Measurements from ENCODE around the gene TMEM181.
"Not testable (repeated sequence)": the region's sequence is repeated elsewhere in the genome, so short reads cannot be mapped to it uniquely, and the experiment has no call there.

TMEM181 gene

DNA sequence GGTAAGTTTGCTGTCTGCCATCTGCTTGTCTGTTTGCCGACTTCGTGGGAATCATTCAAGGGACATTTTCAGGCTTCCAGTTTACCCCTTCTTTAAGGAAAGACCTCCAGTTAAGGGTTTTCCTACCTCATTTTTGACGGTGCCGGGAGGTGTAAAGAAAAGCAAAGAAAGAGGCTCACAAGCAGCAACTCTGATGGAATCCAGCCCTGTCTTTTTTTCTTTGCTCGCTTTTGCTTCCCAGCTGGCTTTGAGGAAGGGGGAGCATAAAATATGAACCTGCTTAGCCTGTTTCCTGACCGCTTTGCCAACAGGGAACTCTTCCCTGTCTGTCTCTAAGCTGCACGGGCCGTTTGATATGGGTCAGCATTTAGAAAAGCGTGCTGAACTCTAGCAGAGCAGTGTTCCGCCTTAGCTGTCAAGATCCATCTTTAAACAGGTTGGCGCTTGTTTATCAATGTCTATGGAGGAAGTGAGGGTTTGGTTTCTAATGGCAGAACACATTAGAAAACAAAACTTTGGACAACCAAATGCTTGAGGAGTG lies 103.8 kb downstream of the TMEM181 start:
- DNase-seq = no peak

- no peak for DNase-seq
Observed at GRCh38 chr6:158665332-158665731, 105.4 kb downstream of the TMEM181 start.

GRCh38 chr6:158666628-158667359 lies 106.9 kb downstream of the TMEM181 start:
- no peak for DNase-seq

- DNase-seq = no peak
Observed at GRCh38 chr6:158667360-158667981, 107.6 kb downstream of the TMEM181 start.

DNA sequence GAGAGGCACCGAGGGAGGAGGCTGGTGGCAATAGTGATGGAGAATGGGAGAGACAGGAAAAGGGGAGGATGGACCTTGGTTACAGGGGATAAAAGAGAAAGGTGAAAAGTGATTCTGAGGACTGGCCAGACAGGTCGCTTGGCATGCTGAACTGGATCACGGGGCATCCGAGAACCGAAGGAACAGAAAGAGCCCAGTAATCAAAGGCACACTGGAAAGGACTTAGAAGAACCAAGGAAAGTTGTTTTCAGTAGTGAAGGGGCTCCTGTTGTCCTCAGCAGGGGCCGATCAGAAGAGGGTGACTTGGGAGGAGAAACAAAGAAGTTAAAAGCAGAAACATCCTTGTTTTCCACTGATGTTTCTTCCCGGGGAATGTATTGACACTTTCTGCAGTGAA lies 108.8 kb downstream of the TMEM181 start:
- DNase-seq = no peak

- DNase-seq = no peak
Observed at GRCh38 chr6:158669145-158670035, 109.5 kb downstream of the TMEM181 start.

- not testable (repeated sequence) for DNase-seq
Observed at GRCh38 chr6:158672119-158672518, 112.2 kb downstream of the TMEM181 start.

- no peak for DNase-seq
Observed at GRCh38 chr6:158672726-158673125, 112.8 kb downstream of the TMEM181 start.

DNA sequence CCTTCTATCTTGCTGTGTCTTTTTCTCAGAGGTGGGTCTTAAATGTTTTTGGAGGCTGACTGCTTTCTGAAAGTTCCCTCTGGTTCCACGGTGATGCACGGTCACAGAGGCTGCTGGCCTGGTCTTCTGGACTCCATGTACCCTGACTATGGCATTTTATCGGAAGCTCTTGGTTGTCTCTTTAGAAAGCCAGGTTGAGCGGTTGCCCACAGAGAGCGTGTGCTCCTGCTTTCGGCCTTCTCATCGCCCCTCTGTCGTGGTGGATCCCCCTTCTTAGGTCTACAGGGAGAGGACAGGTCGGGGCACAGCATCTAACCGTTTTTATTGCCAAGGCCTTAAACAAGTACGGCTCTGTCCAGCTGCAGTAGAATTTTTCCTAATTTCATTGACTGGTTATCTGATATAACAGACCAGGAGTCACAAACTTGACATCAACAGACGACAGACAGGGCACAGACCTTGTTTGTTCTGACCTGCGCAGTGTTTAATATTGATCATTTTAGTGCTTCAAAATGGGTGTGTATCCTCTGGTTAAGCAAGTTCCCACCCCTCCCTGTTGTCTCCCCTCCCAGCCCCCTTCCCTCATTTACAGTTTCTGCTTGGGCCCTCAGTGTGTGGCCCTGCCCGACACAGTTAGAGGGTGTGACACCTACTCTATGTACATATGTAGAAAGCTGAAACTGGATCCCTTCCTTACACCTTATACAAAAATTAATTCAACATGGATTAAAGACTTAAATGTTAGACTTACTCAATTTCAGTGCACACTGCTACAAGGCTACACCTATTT lies 114.6 kb downstream of the TMEM181 start:
- no peak for DNase-seq

DNA sequence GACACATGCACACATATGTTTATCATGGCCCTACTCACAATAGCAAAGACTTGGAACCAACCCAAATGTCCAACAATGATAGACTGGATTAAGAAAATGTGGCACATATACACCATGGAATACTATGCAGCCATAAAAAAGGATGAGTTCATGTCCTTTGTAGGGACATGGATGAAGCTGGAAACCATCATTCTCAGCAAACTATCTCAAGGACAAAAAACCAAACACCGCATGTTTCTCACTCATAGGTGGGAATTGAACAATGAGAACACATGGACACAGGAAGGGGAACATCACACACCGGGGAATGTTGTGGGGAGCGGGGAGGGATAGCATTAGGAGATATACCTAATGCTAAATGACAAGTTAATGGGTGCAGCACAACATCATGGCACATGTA lies 117.2 kb downstream of the TMEM181 start:
- not testable (repeated sequence) for DNase-seq

GRCh38 chr6:158677906-158678578 lies 118.2 kb downstream of the TMEM181 start:
- DNase-seq = no peak

DNA sequence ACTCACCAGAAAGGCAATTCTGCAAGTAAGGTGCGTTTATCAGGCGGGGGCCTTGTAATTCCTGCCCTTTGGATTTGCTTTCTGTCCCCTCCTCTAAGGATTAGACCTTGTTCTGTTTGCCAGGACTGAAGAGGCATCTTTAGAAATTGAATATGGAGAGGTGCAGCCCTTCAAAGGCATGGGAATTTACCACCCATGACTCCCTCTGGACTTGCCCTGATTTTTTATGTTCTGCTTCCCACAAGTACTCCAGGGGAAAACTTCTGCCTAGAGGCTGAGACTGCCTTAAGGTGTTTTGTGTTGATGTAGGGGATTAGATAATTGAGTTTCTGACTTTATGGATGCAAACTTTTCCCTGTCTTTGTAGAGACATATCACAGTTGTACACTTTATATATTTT lies 120.1 kb downstream of the TMEM181 start:
- no peak for DNase-seq

- DNase-seq = no peak
Observed at GRCh38 chr6:158680481-158680880, 120.6 kb downstream of the TMEM181 start.

DNA sequence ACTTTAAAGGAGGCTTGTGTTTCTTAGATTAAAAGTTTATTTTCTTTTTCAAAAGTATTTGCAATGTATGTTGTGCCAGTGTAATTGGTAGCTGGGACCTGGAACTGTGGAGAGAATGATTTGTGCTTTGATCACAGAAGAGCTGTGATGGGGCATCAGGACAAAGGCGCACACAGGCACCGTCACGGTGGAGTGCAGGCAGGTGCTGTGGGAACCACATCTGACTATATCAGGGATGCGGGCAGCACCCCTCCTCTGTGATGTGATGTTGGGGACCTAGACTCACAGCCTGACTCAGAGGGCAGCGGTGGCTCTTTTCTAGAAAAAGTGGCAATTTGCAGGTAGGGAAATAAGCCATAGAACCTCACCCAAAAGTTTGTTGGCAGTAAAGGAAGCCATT lies 124.4 kb downstream of the TMEM181 start:
- no peak for DNase-seq

- DNase-seq = no peak
Observed at GRCh38 chr6:158684745-158685324, 124.9 kb downstream of the TMEM181 start.

All from activated CD4-positive, alpha-beta T cell treated with anti-CD3 and anti-CD28 coated beads, Interleukin-2, amount 50 U/mL, for 4 hours (primary cell).